ENCODE measurements around the gene CGB5.

The CGB5 gene

GRCh38 chr19:49086296-49086695 is 42.6 kb downstream of the CGB5 start:
- Histone ChIP-seq H4K20me1 (ENCODE audit: insufficient read depth, low read length, poor library complexity, severe bottlenecking) (peaks cover 54% of the 10 kb centered on the region), H3K9ac (ENCODE audit: low read depth, low read length, poor library complexity, severe bottlenecking) (peak overlapping the region; percentile 96), H3K4me3 (ENCODE audit: low read length, poor library complexity, severe bottlenecking) (peak overlapping the region; percentile 94), H3K36me3 (ENCODE audit: insufficient read depth, low read length) (peaks cover 30% of the 10 kb centered on the region), H3K79me2 (ENCODE audit: insufficient read depth, low read length) (peaks cover 61% of the 10 kb centered on the region), H3K4me2 (ENCODE audit: low read depth, low read length, poor library complexity, severe bottlenecking) (peak overlapping the region; percentile 96), H3K9me3 (ENCODE audit: insufficient read depth, low read depth, low read length) (no peaks in the 10 kb centered on the region), H3K4me1 (ENCODE audit: insufficient read depth, low read length, poor library complexity, severe bottlenecking) (peaks cover 19% of the 10 kb centered on the region), H3K27me3 (ENCODE audit: insufficient read depth, low read length, poor library complexity, severe bottlenecking) (peaks cover 5% of the 10 kb centered on the region), H3K9me2 (replicated peaks; ENCODE audit: low read depth, low read length) (no peaks in the 10 kb centered on the region), H3F3A (ENCODE audit: low read depth) (no peaks in the 10 kb centered on the region), H2AFZ (ENCODE audit: low read length) (no peak overlapping the region)
- TF ChIP-seq CTCF (conservative IDR thresholded peaks at IDR 0.05; ENCODE audit: low read length): no peak
- no peak for TF ChIP-seq EZH2phosphoT487 (IDR thresholded peaks at IDR 0.05; ENCODE audit: borderline replicate concordance)

- Histone ChIP-seq H3K36me3 (ENCODE audit: insufficient read depth, low read length) (peaks cover 76% of the 10 kb centered on the region), H3K9me3 (ENCODE audit: insufficient read depth, low read depth, low read length) (no peaks in the 10 kb centered on the region), H4K20me1 (ENCODE audit: insufficient read depth, low read length, poor library complexity, severe bottlenecking) (peaks cover 77% of the 10 kb centered on the region), H3K4me3 (ENCODE audit: low read length, poor library complexity, severe bottlenecking) (no peak overlapping the region), H3K4me1 (ENCODE audit: insufficient read depth, low read length, poor library complexity, severe bottlenecking) (peaks cover 15% of the 10 kb centered on the region), H3K9ac (ENCODE audit: low read depth, low read length, poor library complexity, severe bottlenecking) (no peak overlapping the region), H3K27me3 (ENCODE audit: insufficient read depth, low read length, poor library complexity, severe bottlenecking) (no peaks in the 10 kb centered on the region), H2AFZ (ENCODE audit: low read length) (no peak overlapping the region), H3K4me2 (ENCODE audit: low read depth, low read length, poor library complexity, severe bottlenecking) (no peak overlapping the region), H3K79me2 (ENCODE audit: insufficient read depth, low read length) (peaks cover 93% of the 10 kb centered on the region), H3F3A (ENCODE audit: low read depth) (no peaks in the 10 kb centered on the region), H3K9me2 (replicated peaks; ENCODE audit: low read depth, low read length) (no peaks in the 10 kb centered on the region)
- no peak for TF ChIP-seq CTCF (conservative IDR thresholded peaks at IDR 0.05; ENCODE audit: low read length)
- TF ChIP-seq EZH2phosphoT487 (IDR thresholded peaks at IDR 0.05; ENCODE audit: borderline replicate concordance): no peak
Measured at GRCh38 chr19:49091391-49092038, 47.9 kb downstream of the CGB5 start.

- Histone ChIP-seq H3K4me3 (ENCODE audit: low read length, poor library complexity, severe bottlenecking) (no peak overlapping the region), H4K20me1 (ENCODE audit: insufficient read depth, low read length, poor library complexity, severe bottlenecking) (peaks cover 74% of the 10 kb centered on the region), H3F3A (ENCODE audit: low read depth) (peaks cover 5% of the 10 kb centered on the region; the same call in 1 of the 2 replicates), H3K9me3 (ENCODE audit: insufficient read depth, low read depth, low read length) (no peaks in the 10 kb centered on the region), H3K4me2 (ENCODE audit: low read depth, low read length, poor library complexity, severe bottlenecking) (no peak overlapping the region), H3K4me1 (ENCODE audit: insufficient read depth, low read length, poor library complexity, severe bottlenecking) (peaks cover 15% of the 10 kb centered on the region), H3K9ac (ENCODE audit: low read depth, low read length, poor library complexity, severe bottlenecking) (no peak overlapping the region), H3K27me3 (ENCODE audit: insufficient read depth, low read length, poor library complexity, severe bottlenecking) (no peaks in the 10 kb centered on the region), H3K79me2 (ENCODE audit: insufficient read depth, low read length) (peaks cover 89% of the 10 kb centered on the region), H2AFZ (ENCODE audit: low read length) (no peak overlapping the region), H3K36me3 (ENCODE audit: insufficient read depth, low read length) (peaks cover 85% of the 10 kb centered on the region), H3K9me2 (replicated peaks; ENCODE audit: low read depth, low read length) (no peaks in the 10 kb centered on the region)
- TF ChIP-seq EZH2phosphoT487 (IDR thresholded peaks at IDR 0.05; ENCODE audit: borderline replicate concordance): no peak
- TF ChIP-seq CTCF (conservative IDR thresholded peaks at IDR 0.05; ENCODE audit: low read length): no peak
Measured at GRCh38 chr19:49092686-49093085, 49.0 kb downstream of the CGB5 start.

All from Loucy (cell line).